ENCODE results near the gene RAPGEF6. TPM values are rescaled to one million over a fixed set of nuclear protein-coding genes. Genes with fewer than 3 reads are reported as not detected.

RAPGEF6 gene
- total RNA-seq, 1 experiment from 2014 or later = 26.1 TPM

- BruUV-seq (replicated peaks) = no TSS peak
- no peaks in the 10 kb centered on the region for H3K27me3 ChIP-seq (replicated peaks; ENCODE audit: insufficient read depth, low read depth, low read length, poor library complexity)
- TF ChIP-seq CTCF (conservative IDR thresholded peaks at IDR 0.05; ENCODE audit: low read depth, low read length) (no peak), EZH2 (IDR thresholded peaks at IDR 0.05; ENCODE audit: borderline replicate concordance, low read depth, low read length, poor library complexity, severe bottlenecking) (no peak)
- CTCF ChIA-PET = no interaction called here
- H3K4me1 ChIP-seq (ENCODE audit: insufficient read depth, low read length, poor library complexity, severe bottlenecking) = peaks cover 6% of the 10 kb centered on the region
- POLR2A ChIA-PET (ENCODE audit: low non-redundant PET) = interaction anchor here (0.5 kb wide), 1 partner anchor 127 kb away, joined by 3 read pairs; no protein-coding TSS in a partner anchor
- H3K27ac ChIP-seq (ENCODE audit: low read depth, low read length, poor library complexity, severe bottlenecking) = no peak overlapping the region
- H3K36me3 ChIP-seq (ENCODE audit: insufficient read depth, low read length, poor library complexity, severe bottlenecking) = peaks cover 41% of the 10 kb centered on the region
- no peaks in the 10 kb centered on the region for H3K9me3 ChIP-seq (ENCODE audit: low read depth, low read length, poor library complexity, severe bottlenecking)
- no peak overlapping the region for H3K4me3 ChIP-seq (ENCODE audit: low read depth, low read length, poor library complexity, severe bottlenecking)
- no peak for DNase-seq (ENCODE audit: low spot score)
- intact Hi-C loops (cut with micrococcal nuclease; ENCODE audit: unreplicated experiment) = no loop called here
Measured at GRCh38 chr5:131396630-131397273, 238.3 kb downstream of the RAPGEF6 start.

- intact Hi-C loops (cut with micrococcal nuclease; ENCODE audit: unreplicated experiment) = no loop called here
- no TSS peak for BruUV-seq (replicated peaks)
- no peak overlapping the region for H3K27ac ChIP-seq (ENCODE audit: low read depth, low read length, poor library complexity, severe bottlenecking)
- peaks cover 40% of the 10 kb centered on the region for H3K36me3 ChIP-seq (ENCODE audit: insufficient read depth, low read length, poor library complexity, severe bottlenecking)
- no peaks in the 10 kb centered on the region for H3K9me3 ChIP-seq (ENCODE audit: low read depth, low read length, poor library complexity, severe bottlenecking)
- no peak overlapping the region for H3K4me3 ChIP-seq (ENCODE audit: low read depth, low read length, poor library complexity, severe bottlenecking)
- DNase-seq (ENCODE audit: low spot score) = no peak
- no peaks in the 10 kb centered on the region for H3K27me3 ChIP-seq (replicated peaks; ENCODE audit: insufficient read depth, low read depth, low read length, poor library complexity)
- TF ChIP-seq CTCF (conservative IDR thresholded peaks at IDR 0.05; ENCODE audit: low read depth, low read length) = no peak
- POLR2A ChIA-PET (ENCODE audit: low non-redundant PET) = no interaction called here
- H3K4me1 ChIP-seq (ENCODE audit: insufficient read depth, low read length, poor library complexity, severe bottlenecking) = peaks cover 6% of the 10 kb centered on the region
- CTCF ChIA-PET = no interaction called here
Measured at GRCh38 chr5:131396015-131396414, 239.0 kb downstream of the RAPGEF6 start.

GRCh38 chr5:131394128-131394527 lies 240.9 kb downstream of the RAPGEF6 start:
- BruUV-seq (replicated peaks) = no TSS peak
- ChIA-PET CTCF (no interaction called here), POLR2A (ENCODE audit: low non-redundant PET) (no interaction called here)
- no peak overlapping the region for H3K4me3 ChIP-seq (ENCODE audit: low read depth, low read length, poor library complexity, severe bottlenecking)
- intact Hi-C loops (cut with micrococcal nuclease; ENCODE audit: unreplicated experiment) = no loop called here
- DNase-seq (ENCODE audit: low spot score) = no peak
- no peak overlapping the region for H3K27ac ChIP-seq (ENCODE audit: low read depth, low read length, poor library complexity, severe bottlenecking)
- no peaks in the 10 kb centered on the region for H3K27me3 ChIP-seq (replicated peaks; ENCODE audit: insufficient read depth, low read depth, low read length, poor library complexity)
- TF ChIP-seq CTCF (conservative IDR thresholded peaks at IDR 0.05; ENCODE audit: low read depth, low read length) (no peak), EZH2 (IDR thresholded peaks at IDR 0.05; ENCODE audit: borderline replicate concordance, low read depth, low read length, poor library complexity, severe bottlenecking) (no peak)
- H3K9me3 ChIP-seq (ENCODE audit: low read depth, low read length, poor library complexity, severe bottlenecking) = no peaks in the 10 kb centered on the region
- peaks cover 38% of the 10 kb centered on the region for H3K36me3 ChIP-seq (ENCODE audit: insufficient read depth, low read length, poor library complexity, severe bottlenecking)
- peaks cover 6% of the 10 kb centered on the region for H3K4me1 ChIP-seq (ENCODE audit: insufficient read depth, low read length, poor library complexity, severe bottlenecking)

All from A673 (cell line).